Keratinocyte (primary cell): ENCODE measurements around the gene IFIH1. TPM values are rescaled to one million over a fixed set of nuclear protein-coding genes. Genes with fewer than 3 reads are reported as not detected.

Experiments used
- DNase-seq: peaks from one replicate; pipeline ENCODE4 v3.0.0-alpha.2; 2011; ENCODE audit warnings: low read depth, missing footprints, low spot score
- FAIRE-seq: peaks from 2 replicates; lab custom pipeline; 2011; peaks lifted over from hg19 to GRCh38; lab: Jason Lieb, UNC
- H2AFZ ChIP-seq: 2 replicates; pipeline ENCODE4 v1.6.0; 2012; ENCODE audit warnings: low read length, control low read depth, inconsistent platforms; ENCODE audit not compliant: control insufficient read depth
- H3K27ac ChIP-seq: 2 replicates; pipeline ENCODE4 v1.5.1; 2011; ENCODE audit warnings: low read length; ENCODE audit not compliant: control insufficient read depth, insufficient read depth
- H3K27me3 ChIP-seq: 3 replicates; pipeline ENCODE4 v1.6.0; 2011; ENCODE audit warnings: low read length; ENCODE audit not compliant: control insufficient read depth, insufficient read depth; ENCODE audit errors: extremely low read depth
- H3K36me3 ChIP-seq, 2 experiments: 2 replicates in 1 of 2; 3 replicates in 1 of 2; pipeline ENCODE4 v1.5.1; 2011; ENCODE audit warnings: low read length in 2 of 2, mild to moderate bottlenecking in 1 of 2; ENCODE audit not compliant: control insufficient read depth in 2 of 2, insufficient read depth in 2 of 2; ENCODE audit errors: extremely low read depth in 1 of 2
- H3K4me1 ChIP-seq: 3 replicates; pipeline ENCODE4 v1.5.1; 2011; ENCODE audit warnings: low read length; ENCODE audit not compliant: control insufficient read depth, insufficient read depth; ENCODE audit errors: extremely low read depth
- H3K4me2 ChIP-seq: 3 replicates; pipeline ENCODE4 v1.6.0; 2011; ENCODE audit warnings: low read depth, low read length; ENCODE audit not compliant: control insufficient read depth, insufficient read depth; ENCODE audit errors: extremely low read depth
- H3K4me3 ChIP-seq, 3 experiments: fragments of 200-600 bp in 1 of 3; sonication (generic) in 1 of 3; 2 replicates in 2 of 3; 3 replicates in 1 of 3; pipeline ENCODE4 v1.5.1; 2011 to 2016; ENCODE audit warnings: low read length in 3 of 3, mild to moderate bottlenecking in 3 of 3, control low read depth in 2 of 3, inconsistent platforms in 1 of 3, low read depth in 1 of 3, mixed read lengths in 1 of 3, mixed run types in 1 of 3, moderate library complexity in 1 of 3; ENCODE audit not compliant: control insufficient read depth in 2 of 3, insufficient read depth in 2 of 3; ENCODE audit errors: extremely low read depth in 1 of 3
- H3K79me2 ChIP-seq: 2 replicates; pipeline ENCODE4 v1.6.0; 2012; ENCODE audit warnings: low read length; ENCODE audit not compliant: control insufficient read depth, insufficient read depth
- H3K9ac ChIP-seq: 3 replicates; pipeline ENCODE4 v1.6.0; 2011; ENCODE audit warnings: low read length; ENCODE audit not compliant: control insufficient read depth, insufficient read depth; ENCODE audit errors: extremely low read depth
- H3K9me1 ChIP-seq: 3 replicates; pipeline ENCODE4 v1.6.0; 2011; ENCODE audit warnings: low read length; ENCODE audit not compliant: control insufficient read depth, insufficient read depth; ENCODE audit errors: extremely low read depth
- H3K9me3 ChIP-seq: 2 replicates; pipeline ENCODE4 v1.5.1; 2012; ENCODE audit warnings: low read depth, low read length; ENCODE audit not compliant: control insufficient read depth
- H4K20me1 ChIP-seq: 3 replicates; pipeline ENCODE4 v1.6.0; 2011; ENCODE audit warnings: low read length; ENCODE audit not compliant: control insufficient read depth, insufficient read depth; ENCODE audit errors: extremely low read depth
- EZH2 ChIP-seq: IDR thresholded peaks from one replicate; pipeline ENCODE4 v1.6.1; 2012; ENCODE audit warnings: inconsistent platforms, mild to moderate bottlenecking, low read length, moderate library complexity
- dilution Hi-C: fragments of 300-500 bp; cut with MboI; formaldehyde crosslinking; loops from one replicate; pipeline ENCODE4 v1.7.0; 2020; ENCODE audit warnings: low sequenced_read_pairs; ENCODE audit not compliant: extremely low pct_ligation_motif_present
- polyA plus RNA-seq, 5 experiments: library from polyadenylated mRNA; depleted of rRNA in 3 of 5; stranded (reverse) in 3 of 5; stranded (forward) in 1 of 5; unstranded in 1 of 5; fragments of >200 nt; gene quantifications; 1 replicate in 1 of 5; 2 replicates in 3 of 5; 3 replicates in 1 of 5; pipeline versions ENCODE4 v1.2.1 to v1.2.3, GENCODE V29; 2011 to 2012; ENCODE audit warnings: missing spikeins in 2 of 5, low read depth in 1 of 5, low replicate concordance in 1 of 5
- TF ChIP-seq, protein P1 (sequence below), 3 experiments: IDR thresholded peaks in 1 of 3; conservative IDR thresholded peaks in 1 of 3; optimal IDR thresholded peaks in 1 of 3; 2 replicates in 2 of 3; 3 replicates in 1 of 3; pipeline versions ENCODE3 to v1.5.1; 2011; ENCODE audit warnings: low read length in 3 of 3, mild to moderate bottlenecking in 3 of 3, moderate library complexity in 2 of 3, control low read depth in 1 of 3, inconsistent platforms in 1 of 3; ENCODE audit not compliant: insufficient read depth in 2 of 3; ENCODE audit errors: extremely low read depth in 1 of 3

Gene IFIH1
- polyA plus RNA-seq, 1 donor (not counting 4 experiments of a cell fraction or from before 2014, with no cell fraction given) = 18.5 TPM

DNA sequence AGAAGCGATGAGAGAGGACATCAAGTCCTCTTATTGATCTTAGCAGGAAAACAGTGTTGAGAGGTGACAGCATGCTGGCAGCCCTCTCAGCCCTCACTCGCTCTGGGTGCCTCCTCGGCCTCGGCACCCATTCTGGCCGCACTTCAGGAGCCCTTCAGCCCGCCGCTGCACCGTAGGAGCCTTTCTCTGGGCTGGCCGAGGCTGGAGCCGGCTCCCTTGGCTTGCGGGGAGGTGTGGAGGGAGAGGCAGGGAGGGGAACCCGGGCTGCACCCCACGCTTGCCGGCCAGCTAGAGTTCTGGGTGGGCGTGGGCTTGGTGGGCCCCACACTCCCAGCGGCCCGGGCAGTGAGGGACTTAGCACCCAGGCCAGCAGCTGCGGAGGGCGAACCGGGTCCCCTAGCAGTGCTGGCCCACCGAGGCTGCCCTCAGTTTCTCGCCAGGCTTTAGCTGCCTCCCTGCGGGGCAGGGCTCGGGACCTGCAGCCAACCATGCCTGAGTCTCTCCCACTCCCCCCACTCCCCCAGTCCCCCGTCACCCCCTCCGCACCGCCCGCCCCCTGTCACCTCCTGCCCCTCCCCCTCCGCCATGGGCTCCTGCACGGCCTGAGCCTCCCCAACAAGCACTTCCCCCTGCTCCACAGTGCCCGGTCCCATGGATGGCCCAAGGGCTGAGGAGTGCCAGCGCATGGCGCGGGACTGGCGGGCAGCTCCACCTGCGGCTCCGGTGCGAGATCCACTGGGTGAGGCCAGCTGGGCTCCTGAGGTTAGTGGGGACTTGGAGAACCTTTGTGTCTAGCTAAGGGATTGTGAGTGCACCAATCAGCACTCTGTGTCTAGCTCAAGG lies 83.6 kb downstream of the IFIH1 start:
- Histone ChIP-seq H3K27ac (no peak overlapping the region), H3K9ac (no peak overlapping the region), H3K4me3 (no peak overlapping the region), H3K79me2 (no peaks in the 10 kb centered on the region), H3K4me1 (peaks cover 23% of the 10 kb centered on the region), H4K20me1 (no peaks in the 10 kb centered on the region), H3K36me3 (peaks cover 0 to 2% of the 10 kb centered on the region in 2 experiments), H3K9me3 (no peaks in the 10 kb centered on the region), H2AFZ (no peak overlapping the region), H3K27me3 (no peaks in the 10 kb centered on the region), H3K4me2 (no peak overlapping the region), H3K9me1 (no peaks in the 10 kb centered on the region)
- dilution Hi-C loops = no loop called here
- DNase-seq (no peak), FAIRE-seq (no peak)
- TF ChIP-seq EZH2 = no peak
- TF ChIP-seq, protein P1, sequence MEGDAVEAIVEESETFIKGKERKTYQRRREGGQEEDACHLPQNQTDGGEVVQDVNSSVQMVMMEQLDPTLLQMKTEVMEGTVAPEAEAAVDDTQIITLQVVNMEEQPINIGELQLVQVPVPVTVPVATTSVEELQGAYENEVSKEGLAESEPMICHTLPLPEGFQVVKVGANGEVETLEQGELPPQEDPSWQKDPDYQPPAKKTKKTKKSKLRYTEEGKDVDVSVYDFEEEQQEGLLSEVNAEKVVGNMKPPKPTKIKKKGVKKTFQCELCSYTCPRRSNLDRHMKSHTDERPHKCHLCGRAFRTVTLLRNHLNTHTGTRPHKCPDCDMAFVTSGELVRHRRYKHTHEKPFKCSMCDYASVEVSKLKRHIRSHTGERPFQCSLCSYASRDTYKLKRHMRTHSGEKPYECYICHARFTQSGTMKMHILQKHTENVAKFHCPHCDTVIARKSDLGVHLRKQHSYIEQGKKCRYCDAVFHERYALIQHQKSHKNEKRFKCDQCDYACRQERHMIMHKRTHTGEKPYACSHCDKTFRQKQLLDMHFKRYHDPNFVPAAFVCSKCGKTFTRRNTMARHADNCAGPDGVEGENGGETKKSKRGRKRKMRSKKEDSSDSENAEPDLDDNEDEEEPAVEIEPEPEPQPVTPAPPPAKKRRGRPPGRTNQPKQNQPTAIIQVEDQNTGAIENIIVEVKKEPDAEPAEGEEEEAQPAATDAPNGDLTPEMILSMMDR (optimal IDR thresholded peaks at IDR 0.05 in 1 of 3, IDR thresholded peaks at IDR 0.05 in 1 of 3, conservative IDR thresholded peaks at IDR 0.05 in 1 of 3; ENCODE audit: extremely low read depth in 1 of 3, insufficient read depth in 2 of 3, low read length in 3 of 3) = no peak

DNA sequence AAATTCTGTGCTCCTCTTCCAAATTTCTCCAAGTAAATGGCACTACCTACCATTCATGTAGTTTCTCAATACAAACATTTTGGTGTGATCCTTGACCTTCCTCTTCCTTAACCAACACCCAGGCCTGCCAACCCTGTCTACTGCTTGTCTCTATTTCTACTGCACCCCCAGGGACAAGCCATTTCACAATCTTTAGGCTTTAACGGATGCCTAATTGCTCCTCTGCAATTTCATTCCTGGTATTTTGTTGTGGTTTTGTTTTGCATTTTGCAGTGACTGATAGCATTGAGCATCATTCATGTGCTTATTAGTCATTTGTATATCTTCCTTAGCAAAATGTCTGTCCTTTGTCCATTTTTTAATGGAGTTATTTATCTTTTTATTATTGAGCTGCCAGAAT lies 85.3 kb downstream of the IFIH1 start:
- dilution Hi-C loops = no loop called here
- no peak overlapping the region for H3K4me3 ChIP-seq
- H4K20me1 ChIP-seq = no peaks in the 10 kb centered on the region
- no peaks in the 10 kb centered on the region for H3K9me3 ChIP-seq
- no peaks in the 10 kb centered on the region for H3K79me2 ChIP-seq
- H3K27me3 ChIP-seq = no peaks in the 10 kb centered on the region
- no peak for TF ChIP-seq EZH2
- TF ChIP-seq, protein P1 (optimal IDR thresholded peaks at IDR 0.05 in 1 of 3, IDR thresholded peaks at IDR 0.05 in 1 of 3, conservative IDR thresholded peaks at IDR 0.05 in 1 of 3; ENCODE audit: extremely low read depth in 1 of 3, insufficient read depth in 2 of 3, low read length in 3 of 3) = no peak
- peaks cover 0 to 2% of the 10 kb centered on the region in 2 experiments for H3K36me3 ChIP-seq
- H3K9ac ChIP-seq = peak overlapping the region; percentile 13
- H3K4me2 ChIP-seq = peak overlapping the region; percentile 19
- H3K27ac ChIP-seq = peak overlapping the region; percentile 51
- no peaks in the 10 kb centered on the region for H3K9me1 ChIP-seq
- H2AFZ ChIP-seq = peak overlapping the region; percentile 58
- DNase-seq = no peak
- peak; percentile 67 for FAIRE-seq
- H3K4me1 ChIP-seq = peaks cover 23% of the 10 kb centered on the region
